Mucosa of descending colon (tissue), 3 donors: ENCODE data around the gene ZNF30. TPM values are rescaled to one million over a fixed set of nuclear protein-coding genes. Genes with fewer than 3 reads are reported as not detected.
A peak's percentile ranks its signal among the peaks of the same experiment; 100 is the strongest.

Source experiments
- ATAC-seq: fragments of 200-7000 bp; cut with Tn5 transposase; one replicate; pipeline ENCODE4 v1.9.1; 2020; ENCODE audit warnings: mild to moderate bottlenecking, moderate library complexity
- DNase-seq, 3 donors: peaks; one replicate each; pipeline ENCODE4 v3.0.0-alpha.2; 2020
- H3K36me3 ChIP-seq: fragments of 200-600 bp; one replicate; pipeline ENCODE4 v1.8.0; 2021; ENCODE audit warnings: low read depth, mild to moderate bottlenecking
- H3K4me1 ChIP-seq: fragments of 200-600 bp; one replicate; pipeline ENCODE4 v1.8.0; 2021; ENCODE audit warnings: low read depth, mild to moderate bottlenecking
- H3K4me3 ChIP-seq: fragments of 200-600 bp; one replicate; pipeline ENCODE4 v1.8.0; 2021; ENCODE audit warnings: mild to moderate bottlenecking
- H3K9me3 ChIP-seq: fragments of 200-600 bp; one replicate; pipeline ENCODE4 v1.8.0; 2021; ENCODE audit warnings: mild to moderate bottlenecking
- intact Hi-C, 2 donors: fragments of 100-400 bp; cut with DNase I in 1 of 2; cut with micrococcal nuclease in 1 of 2; formaldehyde crosslinking; loops; one replicate each; pipeline versions ENCODE4 v1.11.0 to v1.11.1; 2022; cut with DNase I, micrococcal nuclease
- total RNA-seq, 3 donors: library from RNA; stranded (reverse); fragmentation: NEBNext Ultra II Directional in 2 of 3; extraction: Animal tissue kit (Norgen Biotek cat#: 25700) in 2 of 3; gene quantifications; one replicate each; pipeline versions ENCODE4 v1.2.1 to v1.2.4, GENCODE V29; 2021 to 2023
- TF ChIP-seq, protein P1 (sequence below): fragments of 200-600 bp; IDR thresholded peaks from one replicate; pipeline ENCODE4 v1.8.0; 2022; ENCODE audit warnings: antibody characterized with exemption, mild to moderate bottlenecking
- donor health status: DM: no; HTN: no; CAD: no; lungs with moderate emphysema.
- donor health status: DM: no; HTN: no; CAD: no.
- donor health status: DM: no; HTN: yes; CAD: no.

ZNF30 gene
- total RNA-seq, 3 donors from 2014 or later = 1.3 to 4.9 (median 2.1) TPM

DNA sequence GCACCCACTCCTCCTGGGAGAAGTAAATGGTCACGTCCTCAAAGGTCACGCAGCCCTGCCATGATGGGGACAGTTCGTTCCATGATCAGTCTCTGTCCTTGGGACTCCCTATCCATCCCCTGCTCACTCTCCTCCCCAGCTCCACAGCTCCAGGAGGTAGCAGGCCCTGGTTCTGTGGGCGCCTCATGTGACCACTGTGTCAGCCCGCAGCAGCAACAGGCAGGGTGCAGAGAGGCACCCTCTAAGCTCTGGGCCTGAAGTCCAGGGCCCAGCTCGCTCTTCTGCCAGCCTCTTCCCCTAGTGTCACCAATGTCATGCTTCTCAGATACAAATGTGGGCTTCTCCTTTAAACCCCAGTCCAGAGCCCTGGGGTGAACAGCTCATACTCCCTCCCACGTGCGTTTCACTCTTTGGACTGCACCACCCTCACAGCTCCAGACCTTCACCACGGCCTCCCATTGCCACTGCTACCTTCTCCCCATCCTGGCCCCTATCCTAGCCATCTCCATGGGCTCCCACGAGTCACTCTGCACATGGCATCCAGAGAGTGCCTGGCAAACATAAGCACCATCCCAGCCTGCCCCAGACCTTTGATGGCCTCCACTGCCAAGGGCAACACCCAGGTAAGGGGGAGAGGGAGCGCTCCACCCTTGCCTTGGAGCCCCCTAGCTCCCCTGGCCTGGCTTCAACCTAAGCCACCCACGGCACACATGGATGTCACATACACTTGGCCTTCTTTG lies 34.4 kb downstream of the ZNF30 start:
- no peak for ATAC-seq
- DNase-seq = no peak
- TF ChIP-seq, protein P1, sequence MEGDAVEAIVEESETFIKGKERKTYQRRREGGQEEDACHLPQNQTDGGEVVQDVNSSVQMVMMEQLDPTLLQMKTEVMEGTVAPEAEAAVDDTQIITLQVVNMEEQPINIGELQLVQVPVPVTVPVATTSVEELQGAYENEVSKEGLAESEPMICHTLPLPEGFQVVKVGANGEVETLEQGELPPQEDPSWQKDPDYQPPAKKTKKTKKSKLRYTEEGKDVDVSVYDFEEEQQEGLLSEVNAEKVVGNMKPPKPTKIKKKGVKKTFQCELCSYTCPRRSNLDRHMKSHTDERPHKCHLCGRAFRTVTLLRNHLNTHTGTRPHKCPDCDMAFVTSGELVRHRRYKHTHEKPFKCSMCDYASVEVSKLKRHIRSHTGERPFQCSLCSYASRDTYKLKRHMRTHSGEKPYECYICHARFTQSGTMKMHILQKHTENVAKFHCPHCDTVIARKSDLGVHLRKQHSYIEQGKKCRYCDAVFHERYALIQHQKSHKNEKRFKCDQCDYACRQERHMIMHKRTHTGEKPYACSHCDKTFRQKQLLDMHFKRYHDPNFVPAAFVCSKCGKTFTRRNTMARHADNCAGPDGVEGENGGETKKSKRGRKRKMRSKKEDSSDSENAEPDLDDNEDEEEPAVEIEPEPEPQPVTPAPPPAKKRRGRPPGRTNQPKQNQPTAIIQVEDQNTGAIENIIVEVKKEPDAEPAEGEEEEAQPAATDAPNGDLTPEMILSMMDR = no peak
- H3K9me3 ChIP-seq = peaks cover 54% of the 10 kb centered on the region
- intact Hi-C loops = no loop called here
- H3K4me3 ChIP-seq = no peak overlapping the region
- peaks cover 6% of the 10 kb centered on the region for H3K4me1 ChIP-seq
- peaks cover 19% of the 10 kb centered on the region for H3K36me3 ChIP-seq

- ATAC-seq (peak; percentile 74), DNase-seq (peak in 1 of 3 donors; percentile 25)
- TF ChIP-seq, protein P1 = no peak
- H3K9me3 ChIP-seq = peaks cover 45% of the 10 kb centered on the region
- no peak overlapping the region for H3K4me3 ChIP-seq
- peaks cover 6% of the 10 kb centered on the region for H3K4me1 ChIP-seq
- H3K36me3 ChIP-seq = peaks cover 19% of the 10 kb centered on the region
- intact Hi-C loops = no loop called here
These were observed 35.3 kb downstream of the ZNF30 start for GRCh38 chr19:34961775-34962686.

DNA sequence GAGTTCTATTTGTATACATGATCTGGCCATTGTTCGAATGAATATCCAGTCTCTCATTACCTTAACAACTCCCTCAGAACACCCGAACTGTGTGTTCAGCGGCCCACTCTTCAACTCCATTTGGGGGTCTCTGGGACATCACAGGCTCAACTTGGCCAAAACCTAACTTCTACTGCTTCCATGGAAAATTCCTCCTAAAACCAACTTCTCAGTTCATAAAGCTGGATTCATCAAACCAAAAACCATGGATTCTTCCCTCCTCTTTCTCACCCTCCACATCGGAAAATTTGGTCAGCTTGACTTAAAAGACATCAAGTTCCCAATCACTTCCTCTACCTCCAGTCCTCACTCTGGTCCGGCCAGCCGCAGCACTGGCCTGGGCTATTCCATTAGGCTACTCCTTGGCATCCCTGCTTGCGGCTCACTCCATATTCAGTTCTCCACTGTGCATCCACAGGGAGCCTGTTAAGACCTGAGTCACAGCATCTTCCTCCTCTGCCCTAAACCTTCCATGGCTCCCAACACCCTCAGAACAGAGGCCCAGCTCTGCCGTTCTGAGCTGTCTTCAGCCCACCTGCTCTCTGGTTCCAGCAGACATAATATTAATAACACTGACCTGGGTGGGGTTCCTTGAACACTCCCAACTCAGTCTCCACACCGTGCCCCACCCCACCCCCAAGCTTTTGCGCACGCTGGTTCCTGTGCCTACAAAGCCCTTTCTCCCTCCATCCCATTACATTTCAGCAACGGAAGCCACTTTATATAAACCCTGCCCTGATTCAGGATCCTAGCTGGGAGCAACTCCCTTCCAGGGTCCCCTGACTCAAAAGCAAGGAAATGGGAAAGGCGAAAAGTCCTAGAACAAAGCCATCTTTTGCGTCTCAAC lies 36.2 kb downstream of the ZNF30 start:
- intact Hi-C loops = no loop called here
- Histone ChIP-seq H3K36me3 (peaks cover 19% of the 10 kb centered on the region), H3K4me1 (peaks cover 6% of the 10 kb centered on the region), H3K9me3 (peaks cover 36% of the 10 kb centered on the region), H3K4me3 (peak overlapping the region; percentile 77)
- TF ChIP-seq, protein P1 = no peak
- ATAC-seq = peak; percentile 33
- DNase-seq = peak in 2 of 3 donors; percentile 40 to 50

DNA sequence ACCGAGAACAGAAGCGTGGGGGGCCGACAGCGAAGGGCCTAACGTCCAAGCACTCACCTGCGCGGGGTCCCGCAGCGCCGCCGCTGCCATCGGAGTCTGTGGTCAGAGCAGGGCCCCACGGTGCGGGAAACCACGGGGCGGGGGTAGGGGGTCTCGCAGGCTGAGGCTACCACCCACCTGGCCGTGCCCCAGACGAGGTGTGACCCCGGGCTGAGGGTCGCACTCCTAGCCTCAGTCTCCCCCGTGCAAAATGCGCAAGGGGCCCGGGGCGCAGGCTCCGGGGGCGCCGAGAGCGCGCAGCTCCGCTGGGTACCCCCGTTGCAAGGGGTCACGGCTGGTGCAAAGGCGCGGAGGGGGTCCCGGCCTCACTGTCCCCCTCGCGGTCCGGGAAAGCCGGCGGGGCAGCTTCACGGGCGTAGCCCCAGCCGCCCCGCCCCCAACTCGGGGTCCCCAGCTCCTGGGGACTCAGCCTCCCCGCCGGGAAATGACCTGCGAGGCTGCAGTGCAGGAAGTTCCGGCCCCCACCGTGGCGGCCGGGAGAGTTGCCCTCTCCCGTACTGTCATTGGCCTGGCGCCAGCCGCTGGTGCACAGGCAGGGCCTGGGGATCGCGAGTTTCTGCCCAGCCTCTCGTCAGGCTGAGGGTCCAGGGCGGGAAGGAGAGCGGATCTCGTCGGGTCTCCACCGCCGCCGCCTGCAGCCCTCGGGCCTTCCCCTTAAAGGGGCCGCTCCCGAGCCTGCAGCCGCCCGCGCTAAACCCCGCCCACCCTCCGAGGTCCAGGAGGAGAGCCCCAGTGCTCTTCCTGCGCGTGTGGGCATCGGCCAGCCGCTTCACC lies 37.1 kb downstream of the ZNF30 start, which contains the start of gene ZNF792:
TSS of gene ZNF792 (minus strand) at position 657 of the 834 bp plus-strand sequence. CDS start at position 90, 567 bp downstream.
- Histone ChIP-seq H3K36me3 (peaks cover 12% of the 10 kb centered on the region), H3K4me1 (peaks cover 6% of the 10 kb centered on the region), H3K4me3 (peak within 1 kb of the TSS; percentile 77), H3K9me3 (peaks cover 27% of the 10 kb centered on the region)
- TF ChIP-seq, protein P1 = no peak
- DNase-seq (peak; percentile 79 to 84 (median 79)), ATAC-seq (peak; percentile 83)
- intact Hi-C loops = no loop called here
